ENCODE measurements around the gene MAS1L.

GRCh38 chr6:29524044-29524443 lies 36.3 kb upstream of the MAS1L start:
- no peak for TF ChIP-seq CTCF (IDR thresholded peaks at IDR 0.05)
- no peak for TF ChIP-seq POLR2A (IDR thresholded peaks at IDR 0.05)
